ENCODE results near the gene RXFP4.
"Not testable (repeated sequence)": the region's sequence is repeated elsewhere in the genome, so short reads cannot be mapped to it uniquely, and the experiment has no call there.

DNA sequence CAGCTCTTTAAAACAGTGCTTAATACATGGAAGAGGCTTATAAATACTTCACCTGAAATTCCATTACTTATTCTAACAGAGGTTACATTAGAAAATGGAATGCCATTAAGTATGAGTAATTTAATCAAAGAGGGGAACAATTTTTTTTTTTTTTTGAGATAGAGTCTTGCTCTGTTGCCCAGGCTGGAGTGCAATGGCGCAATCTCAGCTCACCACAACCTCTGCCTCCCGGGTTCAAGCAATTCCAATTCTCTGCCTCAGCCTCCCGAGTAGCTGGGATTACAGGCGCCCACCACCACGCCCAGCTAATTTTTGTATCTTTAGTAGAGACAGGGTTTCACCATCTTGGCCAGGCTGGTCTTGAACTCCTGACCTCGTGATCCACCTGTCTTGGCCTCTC, 45.8 kb upstream of the RXFP4 start:
- TF ChIP-seq, protein P1, sequence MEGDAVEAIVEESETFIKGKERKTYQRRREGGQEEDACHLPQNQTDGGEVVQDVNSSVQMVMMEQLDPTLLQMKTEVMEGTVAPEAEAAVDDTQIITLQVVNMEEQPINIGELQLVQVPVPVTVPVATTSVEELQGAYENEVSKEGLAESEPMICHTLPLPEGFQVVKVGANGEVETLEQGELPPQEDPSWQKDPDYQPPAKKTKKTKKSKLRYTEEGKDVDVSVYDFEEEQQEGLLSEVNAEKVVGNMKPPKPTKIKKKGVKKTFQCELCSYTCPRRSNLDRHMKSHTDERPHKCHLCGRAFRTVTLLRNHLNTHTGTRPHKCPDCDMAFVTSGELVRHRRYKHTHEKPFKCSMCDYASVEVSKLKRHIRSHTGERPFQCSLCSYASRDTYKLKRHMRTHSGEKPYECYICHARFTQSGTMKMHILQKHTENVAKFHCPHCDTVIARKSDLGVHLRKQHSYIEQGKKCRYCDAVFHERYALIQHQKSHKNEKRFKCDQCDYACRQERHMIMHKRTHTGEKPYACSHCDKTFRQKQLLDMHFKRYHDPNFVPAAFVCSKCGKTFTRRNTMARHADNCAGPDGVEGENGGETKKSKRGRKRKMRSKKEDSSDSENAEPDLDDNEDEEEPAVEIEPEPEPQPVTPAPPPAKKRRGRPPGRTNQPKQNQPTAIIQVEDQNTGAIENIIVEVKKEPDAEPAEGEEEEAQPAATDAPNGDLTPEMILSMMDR (IDR thresholded peaks at IDR 0.05; ENCODE audit: insufficient read depth, low read depth, low read length), result not testable (repeated sequence)
- TF ChIP-seq EZH2 (IDR thresholded peaks at IDR 0.05; ENCODE audit: insufficient read depth, low read length), result not testable (repeated sequence)

All from astrocyte (in vitro differentiated cells and primary cell).